ENCODE results near the gene ZNF366.

DNA sequence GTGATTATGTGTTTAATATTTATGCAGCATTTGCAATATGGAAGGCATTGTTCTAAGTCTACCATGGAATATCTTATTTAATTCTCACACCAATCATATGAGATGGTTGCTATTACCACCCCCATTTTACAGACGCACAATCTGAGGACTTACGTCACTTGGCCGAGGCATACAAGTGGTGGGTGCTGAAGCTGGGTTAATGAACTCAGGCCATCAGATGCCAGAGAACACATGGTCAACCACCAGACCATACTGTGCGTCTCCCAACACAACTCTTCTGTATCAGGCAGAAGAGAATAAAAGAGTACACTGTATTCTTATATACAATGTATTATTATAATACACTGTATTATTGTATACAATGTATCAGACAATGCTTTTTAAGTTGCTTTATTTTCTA lies 59.5 kb downstream of the ZNF366 start:
- TF ChIP-seq, protein P1, sequence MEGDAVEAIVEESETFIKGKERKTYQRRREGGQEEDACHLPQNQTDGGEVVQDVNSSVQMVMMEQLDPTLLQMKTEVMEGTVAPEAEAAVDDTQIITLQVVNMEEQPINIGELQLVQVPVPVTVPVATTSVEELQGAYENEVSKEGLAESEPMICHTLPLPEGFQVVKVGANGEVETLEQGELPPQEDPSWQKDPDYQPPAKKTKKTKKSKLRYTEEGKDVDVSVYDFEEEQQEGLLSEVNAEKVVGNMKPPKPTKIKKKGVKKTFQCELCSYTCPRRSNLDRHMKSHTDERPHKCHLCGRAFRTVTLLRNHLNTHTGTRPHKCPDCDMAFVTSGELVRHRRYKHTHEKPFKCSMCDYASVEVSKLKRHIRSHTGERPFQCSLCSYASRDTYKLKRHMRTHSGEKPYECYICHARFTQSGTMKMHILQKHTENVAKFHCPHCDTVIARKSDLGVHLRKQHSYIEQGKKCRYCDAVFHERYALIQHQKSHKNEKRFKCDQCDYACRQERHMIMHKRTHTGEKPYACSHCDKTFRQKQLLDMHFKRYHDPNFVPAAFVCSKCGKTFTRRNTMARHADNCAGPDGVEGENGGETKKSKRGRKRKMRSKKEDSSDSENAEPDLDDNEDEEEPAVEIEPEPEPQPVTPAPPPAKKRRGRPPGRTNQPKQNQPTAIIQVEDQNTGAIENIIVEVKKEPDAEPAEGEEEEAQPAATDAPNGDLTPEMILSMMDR (IDR thresholded peaks at IDR 0.05) = no peak
- no peak for TF ChIP-seq POLR2A (IDR thresholded peaks at IDR 0.05)

All from uterus (tissue), 2 donors.